Transverse colon (tissue), 4 donors: ENCODE data around the gene NAA40. TPM values are rescaled to one million over a fixed set of nuclear protein-coding genes. Genes with fewer than 3 reads are reported as not detected.

Source experiments
- DNase-seq: peaks from one replicate; pipeline ENCODE4 v3.0.0-alpha.2; 2019
- H3K27ac ChIP-seq, 4 donors: fragments of 200-600 bp; sonication (generic); 2 replicates each; pipeline ENCODE4 v1.5.1; 2016 to 2018; ENCODE audit warnings: inconsistent platforms in 4 of 4
- H3K27me3 ChIP-seq: fragments of 200-600 bp; sonication (generic); 2 replicates; pipeline ENCODE4 v1.5.1; 2017; ENCODE audit warnings: inconsistent platforms
- H3K36me3 ChIP-seq, 4 donors: fragments of 200-600 bp; sonication (generic); 2 replicates each; pipeline ENCODE4 v1.5.1; 2017 to 2019; ENCODE audit warnings: inconsistent platforms in 4 of 4
- H3K4me1 ChIP-seq, 4 donors: fragments of 200-600 bp; sonication (generic); 2 replicates each; pipeline ENCODE4 v1.5.1; 2017 to 2020; ENCODE audit warnings: inconsistent platforms in 4 of 4
- H3K4me3 ChIP-seq, 4 donors: fragments of 200-600 bp; sonication (generic); 1 replicate in 1 of 4; 2 replicates in 3 of 4; pipeline versions ENCODE4 v1.5.1 to v1.6.1; 2017 to 2019; ENCODE audit warnings: inconsistent platforms in 4 of 4
- H3K9me3 ChIP-seq, 2 donors: fragments of 200-600 bp; sonication (generic); 2 replicates each; pipeline ENCODE4 v1.5.1; 2017 to 2019; ENCODE audit warnings: inconsistent platforms in 2 of 2
- EP300 ChIP-seq: sonication (generic); formaldehyde crosslinking; IDR thresholded peaks from one replicate; pipeline ENCODE4 v1.6.1; 2017; ENCODE audit warnings: antibody characterized with exemption, low read depth
- POLR2A ChIP-seq: fragments of 450-650 bp; IDR thresholded peaks from one replicate; pipeline ENCODE4 v1.6.1; 2016; ENCODE audit warnings: antibody characterized with exemption, mild to moderate bottlenecking, moderate library complexity
- POLR2AphosphoS5 ChIP-seq, 3 donors: sonication (generic); formaldehyde crosslinking; IDR thresholded peaks; one replicate each; pipeline ENCODE4 v1.6.1; 2016; ENCODE audit warnings: antibody characterized with exemption in 3 of 3
- WGBS, 2 donors: methylation state at CpG; one replicate each; pipeline ENCODE4 v1.1.5; 2018; ENCODE audit warnings: low coverage in 1 of 2; 5-methylcytosine and 5-hydroxymethylcytosine counted together
- in situ Hi-C, 4 donors: fragments of 200-750 bp; cut with MboI; loops; one replicate each; pipeline versions ENCODE4 v1.15.0 to v1.15.1; 2017; ENCODE audit warnings: low sequenced_read_pairs in 3 of 4, low pct_ligation_motif_present in 1 of 4, low pct_unique_long_range_greater_than_20kb in 1 of 4
- intact Hi-C: fragments of 100-400 bp; cut with DNase I; formaldehyde crosslinking; loops from one replicate; pipeline ENCODE4 v1.15.1; 2023; ENCODE audit warnings: low total_unique reads
- total RNA-seq, 4 donors: library from RNA; depleted of rRNA; stranded (reverse); fragments of >200 nt; gene quantifications; one replicate each; pipeline ENCODE4 v1.1.0, GENCODE V29; 2016
- TF ChIP-seq, protein P1 (sequence below), 5 experiments: fragments of 200-600 bp in 3 of 5; fragments of 450-650 bp in 2 of 5; sonication (generic) in 3 of 5; IDR thresholded peaks; 1 replicate in 2 of 5; 2 replicates in 3 of 5; pipeline ENCODE4 v1.5.1; 2016 to 2017; ENCODE audit warnings: antibody characterized with exemption in 5 of 5, inconsistent platforms in 3 of 5, mild to moderate bottlenecking in 2 of 5, moderate library complexity in 1 of 5

NAA40 gene
- total RNA-seq, 4 donors from 2014 or later = 25.8 to 36.6 (median 34.3) TPM

DNA sequence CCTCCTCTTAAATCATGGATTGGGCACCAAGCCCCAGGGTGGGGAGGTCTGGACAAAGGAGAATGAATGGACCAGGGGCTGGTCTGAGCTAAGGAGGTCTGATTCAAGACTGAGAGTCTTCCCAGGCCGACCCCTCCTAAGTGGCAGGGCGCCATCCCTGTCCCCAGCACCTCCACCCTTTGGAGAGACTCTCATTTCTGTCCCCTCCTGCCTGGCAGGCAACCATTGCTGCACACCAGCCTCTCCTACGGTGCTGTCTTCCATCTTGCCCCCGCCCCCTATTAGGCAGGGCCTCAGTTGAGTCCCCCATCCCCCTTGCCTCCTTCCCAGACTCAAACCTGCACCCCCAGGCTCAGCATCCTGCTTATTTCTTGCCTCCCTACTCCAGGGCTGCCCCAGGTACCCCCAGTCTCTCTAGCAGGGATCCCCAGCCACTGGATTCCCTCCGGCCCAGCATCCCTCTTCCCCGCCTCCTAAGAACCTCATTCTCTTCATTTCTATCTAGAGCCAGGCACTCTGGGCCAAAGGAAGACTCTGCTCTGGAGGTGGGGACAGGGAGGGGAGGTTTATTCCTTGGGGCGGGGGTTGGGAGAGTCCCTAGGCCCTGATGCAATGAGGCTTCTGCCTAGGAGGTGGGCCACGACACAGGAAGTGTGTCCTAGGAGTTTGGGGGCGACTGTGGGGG lies 20.2 kb upstream of the NAA40 start:
- Histone ChIP-seq H3K4me1 (peaks cover 42 to 52% (median 49%) of the 10 kb centered on the region in 4 donors), H3K36me3 (no peaks in the 10 kb centered on the region), H3K27ac (peak overlapping the region; percentile 84 to 90 (median 86)), H3K27me3 (no peaks in the 10 kb centered on the region), H3K9me3 (no peaks in the 10 kb centered on the region), H3K4me3 (peak overlapping the region in 3 of 4 donors; percentile 20 to 56 (median 28))
- WGBS, 2 donors = 34 to 43% methylated on average over 3 to 9 of the region's 9 CpGs
- in situ Hi-C loops (no loop called here), intact Hi-C loops (no loop called here)
- no peak for TF ChIP-seq POLR2A
- TF ChIP-seq, protein P1, sequence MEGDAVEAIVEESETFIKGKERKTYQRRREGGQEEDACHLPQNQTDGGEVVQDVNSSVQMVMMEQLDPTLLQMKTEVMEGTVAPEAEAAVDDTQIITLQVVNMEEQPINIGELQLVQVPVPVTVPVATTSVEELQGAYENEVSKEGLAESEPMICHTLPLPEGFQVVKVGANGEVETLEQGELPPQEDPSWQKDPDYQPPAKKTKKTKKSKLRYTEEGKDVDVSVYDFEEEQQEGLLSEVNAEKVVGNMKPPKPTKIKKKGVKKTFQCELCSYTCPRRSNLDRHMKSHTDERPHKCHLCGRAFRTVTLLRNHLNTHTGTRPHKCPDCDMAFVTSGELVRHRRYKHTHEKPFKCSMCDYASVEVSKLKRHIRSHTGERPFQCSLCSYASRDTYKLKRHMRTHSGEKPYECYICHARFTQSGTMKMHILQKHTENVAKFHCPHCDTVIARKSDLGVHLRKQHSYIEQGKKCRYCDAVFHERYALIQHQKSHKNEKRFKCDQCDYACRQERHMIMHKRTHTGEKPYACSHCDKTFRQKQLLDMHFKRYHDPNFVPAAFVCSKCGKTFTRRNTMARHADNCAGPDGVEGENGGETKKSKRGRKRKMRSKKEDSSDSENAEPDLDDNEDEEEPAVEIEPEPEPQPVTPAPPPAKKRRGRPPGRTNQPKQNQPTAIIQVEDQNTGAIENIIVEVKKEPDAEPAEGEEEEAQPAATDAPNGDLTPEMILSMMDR (IDR thresholded peaks at IDR 0.05) = no peak
- no peak for TF ChIP-seq EP300
- no peak for TF ChIP-seq POLR2AphosphoS5 (IDR thresholded peaks at IDR 0.05)
- DNase-seq = no peak

DNA sequence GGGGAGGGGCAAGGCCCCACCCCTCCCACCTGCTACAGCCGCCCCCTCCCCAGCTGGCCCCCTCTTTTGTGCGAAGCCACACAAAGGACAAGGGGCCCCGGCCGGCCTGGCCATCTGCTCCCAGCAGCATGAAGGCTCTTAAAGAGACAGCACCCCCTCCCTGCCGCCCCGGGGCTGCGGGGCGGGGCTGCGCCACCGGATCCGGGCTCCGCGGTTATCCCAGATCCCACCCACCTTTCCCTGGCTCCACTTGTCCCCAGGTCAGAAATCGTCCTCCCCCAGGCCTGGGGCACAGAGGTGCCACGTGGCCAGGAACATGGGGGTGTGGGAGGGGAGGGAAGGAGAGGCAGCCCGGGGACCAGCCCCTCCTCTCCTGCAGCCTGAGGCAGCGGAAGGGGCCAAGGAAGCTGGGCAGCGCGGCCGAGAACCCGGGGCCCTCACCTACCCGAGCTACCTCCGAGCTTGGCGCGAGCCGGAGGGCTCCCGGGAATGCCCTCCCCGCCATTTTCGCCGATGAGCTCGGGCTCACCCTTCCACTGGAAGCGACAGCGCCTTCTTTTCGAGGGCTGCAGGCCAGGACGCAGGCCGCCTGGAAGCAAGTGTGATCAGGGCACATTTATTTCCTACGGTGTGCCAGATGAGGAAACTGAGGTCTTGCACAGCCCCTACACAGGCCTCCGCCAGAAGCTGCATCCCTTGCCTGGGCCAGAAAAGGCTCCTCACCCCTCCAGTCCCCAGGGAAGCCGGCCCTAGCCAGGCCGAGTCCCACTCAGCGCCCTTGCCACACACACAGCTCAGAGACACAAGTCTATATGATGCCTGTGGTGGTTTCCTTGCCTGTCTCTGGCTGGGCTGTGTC lies 19.3 kb upstream of the NAA40 start:
- no peaks in the 10 kb centered on the region for H3K36me3 ChIP-seq
- H3K27ac ChIP-seq = peak overlapping the region; percentile 84 to 90 (median 86)
- H3K9me3 ChIP-seq = no peaks in the 10 kb centered on the region
- peaks cover 42 to 52% (median 49%) of the 10 kb centered on the region in 4 donors for H3K4me1 ChIP-seq
- TF ChIP-seq POLR2A (no peak), EP300 (no peak), POLR2AphosphoS5 (IDR thresholded peaks at IDR 0.05) (no peak)
- TF ChIP-seq, protein P1 (IDR thresholded peaks at IDR 0.05) = no peak
- WGBS, 2 donors = 22% methylated on average over 36 of the region's 41 CpGs; no CpG with 5 or more reads in 1 of the 2 donors
- in situ Hi-C loops = no loop called here
- DNase-seq = peak; percentile 50
- H3K4me3 ChIP-seq = peak overlapping the region in 3 of 4 donors; percentile 20 to 44 (median 28)
- intact Hi-C loops = loop anchor here (5.0 kb wide), 1 partner anchor 72 kb away; no protein-coding TSS in a partner anchor
- H3K27me3 ChIP-seq = no peaks in the 10 kb centered on the region

DNA sequence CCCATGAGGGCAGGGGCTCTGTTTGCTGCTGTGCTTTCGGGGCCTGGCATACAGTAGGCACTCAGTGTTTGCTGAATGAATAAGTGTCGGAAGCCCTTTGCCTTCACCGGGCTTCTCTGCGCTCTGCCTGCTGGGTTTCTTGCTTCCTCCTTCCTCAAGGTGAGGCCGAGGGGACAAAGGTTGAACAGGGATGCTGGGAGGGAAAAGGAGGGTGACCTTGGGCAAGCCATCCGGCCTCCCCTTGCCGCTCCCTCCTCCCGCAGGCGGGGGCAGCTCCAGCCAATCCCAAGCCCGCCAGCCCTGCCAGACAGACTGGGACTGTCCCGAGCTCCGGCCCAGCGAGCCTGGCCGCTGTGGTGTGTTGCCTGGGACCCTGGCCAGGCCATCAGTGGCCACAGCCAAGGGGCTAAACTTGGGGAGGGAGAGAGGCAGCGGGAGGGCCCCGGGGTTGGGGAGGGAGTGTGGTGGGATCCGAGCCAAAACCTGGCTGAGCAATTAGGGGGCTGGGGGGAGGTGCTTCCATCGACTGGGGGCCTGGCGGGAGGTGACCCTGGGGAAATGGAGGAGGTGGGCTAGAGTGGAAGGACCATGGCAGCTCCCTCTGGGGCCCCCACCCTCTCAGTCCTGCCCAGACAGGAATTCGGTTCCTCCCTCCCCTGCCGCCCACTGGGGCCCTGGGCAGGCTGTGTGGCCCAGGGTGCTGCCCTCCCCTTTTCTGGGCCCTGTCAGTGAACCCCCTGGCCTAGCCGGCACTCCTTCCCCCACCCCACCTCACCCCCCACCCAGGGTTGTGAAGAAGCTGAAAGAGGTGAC lies 18.5 kb upstream of the NAA40 start:
- TF ChIP-seq POLR2A = peak; percentile 65
- TF ChIP-seq EP300 = no peak
- peak; percentile 10 to 79 (median 75) for TF ChIP-seq POLR2AphosphoS5 (IDR thresholded peaks at IDR 0.05)
- TF ChIP-seq, protein P1 (IDR thresholded peaks at IDR 0.05) = no peak
- intact Hi-C loops (loop anchor here (5.0 kb wide), 1 partner anchor 73 kb away; no protein-coding TSS in a partner anchor), in situ Hi-C loops (no loop called here)
- no peaks in the 10 kb centered on the region for H3K36me3 ChIP-seq
- peak overlapping the region; percentile 84 to 90 (median 86) for H3K27ac ChIP-seq
- H3K4me1 ChIP-seq = peaks cover 42 to 52% (median 49%) of the 10 kb centered on the region in 4 donors
- H3K9me3 ChIP-seq = no peaks in the 10 kb centered on the region
- WGBS, 2 donors = 20 to 38% methylated on average over 4 to 19 of the region's 22 CpGs
- DNase-seq = peak; percentile 89
- peak overlapping the region in 2 of 4 donors; percentile 28 to 44 for H3K4me3 ChIP-seq
- no peaks in the 10 kb centered on the region for H3K27me3 ChIP-seq
